ENCODE data around the gene TGFB3.

Gene TGFB3

GRCh38 chr14:75969891-75970290 is 11.9 kb downstream of the TGFB3 start:
- peaks cover 2% of the 10 kb centered on the region for H3K79me2 ChIP-seq
- H3K4me2 ChIP-seq (ENCODE audit: low read length), result no peak overlapping the region
- no peaks in the 10 kb centered on the region for H3K27me3 ChIP-seq (ENCODE audit: control insufficient read depth, insufficient read depth, low read length)
- no peak overlapping the region for H2AFZ ChIP-seq
- H3K36me3 ChIP-seq (ENCODE audit: control insufficient read depth, insufficient read depth, low read length), result no peaks in the 10 kb centered on the region
- H3K4me1 ChIP-seq, result no peaks in the 10 kb centered on the region
- TF ChIP-seq CTCF (IDR thresholded peaks at IDR 0.05), result no peak
- H3K9me3 ChIP-seq (ENCODE audit: control insufficient read depth, low read length), result no peaks in the 10 kb centered on the region
- H3K4me3 ChIP-seq (ENCODE audit: low read depth, low read length), result no peak overlapping the region
- no peak overlapping the region for H3K27ac ChIP-seq
- no peak overlapping the region for H3K9ac ChIP-seq

DNA sequence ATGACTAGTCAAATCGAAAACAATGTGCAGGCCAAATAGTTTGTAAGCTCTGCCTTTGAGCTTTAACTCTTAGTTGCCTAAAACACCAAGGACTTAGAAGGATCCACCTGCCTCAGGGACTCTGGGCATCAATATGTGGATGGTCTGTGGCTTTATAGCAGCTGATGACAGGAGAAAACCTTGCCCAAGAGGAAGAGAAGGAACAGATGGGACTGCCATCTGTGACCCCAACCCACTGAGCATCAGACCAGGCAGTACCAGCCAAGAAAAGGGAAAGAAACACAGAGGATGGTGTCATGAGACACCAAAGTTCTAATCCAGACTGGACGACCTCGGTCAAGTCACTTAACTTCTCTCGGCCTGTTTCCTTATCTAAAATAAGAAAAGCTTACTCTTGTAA is 12.7 kb downstream of the TGFB3 start:
- Histone ChIP-seq H3K27ac (no peak overlapping the region), H3K27me3 (ENCODE audit: control insufficient read depth, insufficient read depth, low read length) (no peaks in the 10 kb centered on the region), H3K9me3 (ENCODE audit: control insufficient read depth, low read length) (no peaks in the 10 kb centered on the region), H2AFZ (no peak overlapping the region), H3K79me2 (peaks cover 2% of the 10 kb centered on the region), H3K36me3 (ENCODE audit: control insufficient read depth, insufficient read depth, low read length) (no peaks in the 10 kb centered on the region), H3K4me3 (ENCODE audit: low read depth, low read length) (no peak overlapping the region), H3K9ac (no peak overlapping the region), H3K4me2 (ENCODE audit: low read length) (no peak overlapping the region), H3K4me1 (no peaks in the 10 kb centered on the region)
- no peak for TF ChIP-seq CTCF (IDR thresholded peaks at IDR 0.05)

DNA sequence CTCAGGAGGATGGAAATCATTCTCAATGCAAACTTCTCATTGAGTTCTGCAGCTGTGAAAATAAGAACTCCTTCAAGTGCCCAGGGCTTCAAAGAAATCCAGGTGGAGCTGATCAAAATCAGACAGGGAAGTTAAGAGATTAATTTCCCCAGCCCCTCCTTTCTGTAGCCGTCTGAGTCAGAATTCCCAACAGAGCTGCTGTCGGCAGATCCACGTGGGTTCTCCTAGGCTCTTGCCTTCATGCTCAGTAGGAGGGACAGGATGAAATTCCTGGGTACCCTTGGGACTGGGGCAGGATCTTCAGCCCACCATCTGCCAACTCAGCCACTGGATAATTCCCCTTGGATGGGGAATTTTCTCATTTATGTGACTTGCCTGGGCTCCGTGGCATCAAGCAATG is 13.3 kb downstream of the TGFB3 start:
- Histone ChIP-seq H3K27ac (no peak overlapping the region), H3K4me2 (ENCODE audit: low read length) (no peak overlapping the region), H3K4me3 (ENCODE audit: low read depth, low read length) (no peak overlapping the region), H3K79me2 (peaks cover 2% of the 10 kb centered on the region), H2AFZ (no peak overlapping the region), H3K36me3 (ENCODE audit: control insufficient read depth, insufficient read depth, low read length) (no peaks in the 10 kb centered on the region), H3K4me1 (no peaks in the 10 kb centered on the region), H3K9ac (no peak overlapping the region), H3K9me3 (ENCODE audit: control insufficient read depth, low read length) (no peaks in the 10 kb centered on the region), H3K27me3 (ENCODE audit: control insufficient read depth, insufficient read depth, low read length) (no peaks in the 10 kb centered on the region)
- no peak for TF ChIP-seq CTCF (IDR thresholded peaks at IDR 0.05)

DNA sequence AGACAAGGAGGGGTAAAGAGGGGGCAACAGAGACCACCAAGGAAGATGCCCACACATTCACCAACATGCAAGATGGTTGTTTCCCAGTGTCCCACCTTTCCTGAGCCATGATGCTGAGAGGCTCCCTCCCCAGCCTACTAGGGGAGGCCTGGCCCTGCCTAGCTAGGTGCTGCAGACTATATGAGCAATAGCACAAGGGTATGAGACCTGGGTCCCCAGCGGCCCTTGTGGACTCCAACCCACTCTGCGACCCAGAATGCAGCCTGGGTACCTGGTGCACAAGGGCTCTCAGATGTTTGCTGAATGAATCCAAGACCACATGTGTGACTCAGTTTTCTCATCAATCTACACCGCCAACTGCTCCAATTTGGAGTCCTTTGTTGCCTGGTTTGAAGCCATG is 13.9 kb downstream of the TGFB3 start:
- H3K4me3 ChIP-seq (ENCODE audit: low read depth, low read length), result no peak overlapping the region
- no peak overlapping the region for H3K4me2 ChIP-seq (ENCODE audit: low read length)
- H3K9me3 ChIP-seq (ENCODE audit: control insufficient read depth, low read length), result no peaks in the 10 kb centered on the region
- H2AFZ ChIP-seq, result no peak overlapping the region
- H3K27me3 ChIP-seq (ENCODE audit: control insufficient read depth, insufficient read depth, low read length), result no peaks in the 10 kb centered on the region
- H3K79me2 ChIP-seq, result peaks cover 2% of the 10 kb centered on the region
- no peaks in the 10 kb centered on the region for H3K36me3 ChIP-seq (ENCODE audit: control insufficient read depth, insufficient read depth, low read length)
- no peaks in the 10 kb centered on the region for H3K4me1 ChIP-seq
- no peak overlapping the region for H3K27ac ChIP-seq
- TF ChIP-seq CTCF (IDR thresholded peaks at IDR 0.05), result no peak
- no peak overlapping the region for H3K9ac ChIP-seq

GRCh38 chr14:75961662-75962061 is 20.1 kb downstream of the TGFB3 start:
- H3K36me3 ChIP-seq (ENCODE audit: control insufficient read depth, insufficient read depth, low read length), result no peaks in the 10 kb centered on the region

More at GRCh38 chr14:75961662-75962061, 20.1 kb downstream of the TGFB3 start:
- no peaks in the 10 kb centered on the region for H3K4me1 ChIP-seq
- H3K4me2 ChIP-seq (ENCODE audit: low read length), result no peak overlapping the region
- no peak overlapping the region for H3K9ac ChIP-seq
- H3K4me3 ChIP-seq (ENCODE audit: low read depth, low read length), result no peak overlapping the region
- no peak overlapping the region for H2AFZ ChIP-seq
- TF ChIP-seq CTCF (IDR thresholded peaks at IDR 0.05), result no peak
- H3K27ac ChIP-seq, result no peak overlapping the region
- H3K27me3 ChIP-seq (ENCODE audit: control insufficient read depth, insufficient read depth, low read length), result no peaks in the 10 kb centered on the region
- no peaks in the 10 kb centered on the region for H3K79me2 ChIP-seq
- no peaks in the 10 kb centered on the region for H3K9me3 ChIP-seq (ENCODE audit: control insufficient read depth, low read length)
